ENCODE measurements around the gene OXLD1. TPM values are rescaled to one million over a fixed set of nuclear protein-coding genes. Genes with fewer than 3 reads are reported as not detected.

Gene OXLD1
- total RNA-seq, 1 experiment from 2014 or later = 46.7 TPM

DNA sequence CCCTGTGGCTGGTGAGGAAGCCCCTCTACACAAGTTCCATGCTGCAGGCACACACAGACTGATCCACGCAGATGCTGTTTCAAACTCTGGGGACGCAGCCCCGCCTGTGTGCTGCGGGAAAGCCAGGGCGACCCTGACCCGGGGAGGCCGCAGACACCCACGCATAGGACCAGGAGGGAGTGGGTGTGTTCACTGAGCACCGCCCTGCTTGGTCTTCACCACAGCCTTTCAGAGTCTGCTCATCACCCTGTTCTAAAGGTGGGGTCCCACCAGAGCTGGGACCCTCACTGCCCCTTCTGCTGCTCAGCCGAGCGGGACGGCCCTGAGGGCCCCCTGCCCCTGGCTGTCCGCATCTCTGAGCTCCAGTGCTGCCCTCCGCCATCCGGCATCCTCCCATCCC is 21.9 kb downstream of the OXLD1 start:
- Histone ChIP-seq H3K79me2 (ENCODE audit: low read length) (no peaks in the 10 kb centered on the region), H3K4me2 (ENCODE audit: low read length) (no peak overlapping the region), H3K27ac (ENCODE audit: low read length) (no peak overlapping the region), H3K36me3 (ENCODE audit: low read depth, low read length) (no peaks in the 10 kb centered on the region), H3K27me3 (ENCODE audit: low read length) (no peaks in the 10 kb centered on the region), H3K4me1 (ENCODE audit: insufficient read depth, low read length) (peaks cover 11% of the 10 kb centered on the region), H3K4me3 (ENCODE audit: low read length) (no peak overlapping the region), H3K9ac (ENCODE audit: low read length) (no peak overlapping the region), H3K9me3 (ENCODE audit: low read length) (no peaks in the 10 kb centered on the region), H4K20me1 (ENCODE audit: low read length) (no peaks in the 10 kb centered on the region), H3K9me2 (replicated peaks; ENCODE audit: low read length) (no peaks in the 10 kb centered on the region), H3F3A (ENCODE audit: low read length, unreplicated experiment) (no peaks in the 10 kb centered on the region), H2AFZ (ENCODE audit: low read length) (no peak overlapping the region)
- no TSS peak for BruUV-seq (replicated peaks)
- intact Hi-C loops (cut with micrococcal nuclease) = no loop called here
- CTCF ChIA-PET = no interaction called here
- no peak for ATAC-seq
- no peak for DNase-seq
- TF ChIP-seq EZH2phosphoT487 (IDR thresholded peaks at IDR 0.05; ENCODE audit: borderline replicate concordance, low read length) = no peak
- TF ChIP-seq CTCF (conservative IDR thresholded peaks at IDR 0.05; ENCODE audit: low read depth, low read length) = no peak
- POLR2A ChIA-PET (ENCODE audit: unreplicated experiment) = no interaction called here

DNA sequence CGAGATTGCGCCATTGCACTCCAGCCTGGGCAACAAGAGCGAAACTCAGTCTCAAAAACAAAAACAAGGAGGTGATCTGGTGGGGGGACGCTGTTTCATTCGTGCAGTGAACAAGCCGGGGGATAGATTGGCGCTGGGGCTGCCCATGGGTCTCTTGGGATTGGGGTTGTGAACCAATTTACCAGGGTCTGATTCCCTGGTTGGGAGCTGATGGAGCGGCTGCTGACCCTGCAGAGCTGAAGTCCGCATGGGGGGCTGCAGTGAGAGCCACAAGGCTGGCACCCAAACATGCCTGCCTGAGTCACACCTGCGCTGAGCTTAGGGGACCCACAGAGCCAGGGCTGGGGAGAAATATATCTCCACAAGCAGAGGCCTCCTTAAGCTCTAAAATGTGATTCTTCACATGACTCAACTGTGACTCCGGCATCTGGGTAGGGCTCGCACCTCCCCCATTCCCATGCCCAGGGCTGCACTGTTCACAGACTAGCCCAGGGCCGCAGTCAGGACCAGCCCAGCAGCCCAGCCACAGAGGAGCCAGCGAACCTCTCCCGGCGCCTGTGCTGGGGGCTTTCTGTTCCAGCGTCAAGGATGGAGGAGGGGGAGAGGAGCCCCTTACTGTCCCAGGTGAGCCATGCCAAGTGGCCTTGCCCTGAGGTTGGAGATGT is 24.4 kb downstream of the OXLD1 start:
- BruUV-seq (replicated peaks) = no TSS peak
- Histone ChIP-seq H3K27me3 (ENCODE audit: low read length) (no peaks in the 10 kb centered on the region), H3K9ac (ENCODE audit: low read length) (peak overlapping the region; percentile 46), H3K36me3 (ENCODE audit: low read depth, low read length) (no peaks in the 10 kb centered on the region), H3K4me2 (ENCODE audit: low read length) (peak overlapping the region; percentile 73), H4K20me1 (ENCODE audit: low read length) (no peaks in the 10 kb centered on the region), H2AFZ (ENCODE audit: low read length) (peak overlapping the region; percentile 67), H3K79me2 (ENCODE audit: low read length) (no peaks in the 10 kb centered on the region), H3K4me3 (ENCODE audit: low read length) (peak overlapping the region; percentile 5; the same call in 1 of the 2 replicates), H3F3A (ENCODE audit: low read length, unreplicated experiment) (no peaks in the 10 kb centered on the region), H3K27ac (ENCODE audit: low read length) (peak overlapping the region; percentile 62), H3K4me1 (ENCODE audit: insufficient read depth, low read length) (peaks cover 11% of the 10 kb centered on the region), H3K9me2 (replicated peaks; ENCODE audit: low read length) (no peaks in the 10 kb centered on the region), H3K9me3 (ENCODE audit: low read length) (no peaks in the 10 kb centered on the region)
- TF ChIP-seq EZH2 (IDR thresholded peaks at IDR 0.05; ENCODE audit: low read length, unreplicated experiment) (no peak), CTCF (conservative IDR thresholded peaks at IDR 0.05; ENCODE audit: low read depth, low read length) (no peak), EZH2phosphoT487 (IDR thresholded peaks at IDR 0.05; ENCODE audit: borderline replicate concordance, low read length) (no peak)
- POLR2A ChIA-PET (ENCODE audit: unreplicated experiment) = no interaction called here
- intact Hi-C loops (cut with micrococcal nuclease) = no loop called here
- CTCF ChIA-PET = interaction anchor here (0.6 kb wide), 1 partner anchor 66 kb away, joined by 3 read pairs; no protein-coding TSS in a partner anchor
- peak; percentile 83 for DNase-seq
- ATAC-seq = peak; percentile 99

GRCh38 chr17:81640011-81640410 is 26.4 kb downstream of the OXLD1 start:
- no peak overlapping the region for H3K4me3 ChIP-seq (ENCODE audit: low read length)
- H3K27ac ChIP-seq (ENCODE audit: low read length) = no peak overlapping the region
- no peak overlapping the region for H3K9ac ChIP-seq (ENCODE audit: low read length)
- no peaks in the 10 kb centered on the region for H3K36me3 ChIP-seq (ENCODE audit: low read depth, low read length)
- DNase-seq (no peak), ATAC-seq (no peak)
- no peaks in the 10 kb centered on the region for H3K9me3 ChIP-seq (ENCODE audit: low read length)
- TF ChIP-seq CTCF (conservative IDR thresholded peaks at IDR 0.05; ENCODE audit: low read depth, low read length) = no peak
- TF ChIP-seq EZH2phosphoT487 (IDR thresholded peaks at IDR 0.05; ENCODE audit: borderline replicate concordance, low read length) = no peak
- no peak for TF ChIP-seq EZH2 (IDR thresholded peaks at IDR 0.05; ENCODE audit: low read length, unreplicated experiment)
- intact Hi-C loops (cut with micrococcal nuclease) = no loop called here
- CTCF ChIA-PET = no interaction called here
- H3K27me3 ChIP-seq (ENCODE audit: low read length) = no peaks in the 10 kb centered on the region
- peaks cover 17% of the 10 kb centered on the region for H3K79me2 ChIP-seq (ENCODE audit: low read length)
- H4K20me1 ChIP-seq (ENCODE audit: low read length) = peaks cover 13% of the 10 kb centered on the region
- no peak overlapping the region for H2AFZ ChIP-seq (ENCODE audit: low read length)
- no TSS peak for BruUV-seq (replicated peaks)
- H3K4me2 ChIP-seq (ENCODE audit: low read length) = no peak overlapping the region
- no peaks in the 10 kb centered on the region for H3F3A ChIP-seq (ENCODE audit: low read length, unreplicated experiment)
- no peaks in the 10 kb centered on the region for H3K9me2 ChIP-seq (replicated peaks; ENCODE audit: low read length)
- H3K4me1 ChIP-seq (ENCODE audit: insufficient read depth, low read length) = peaks cover 20% of the 10 kb centered on the region
- POLR2A ChIA-PET (ENCODE audit: unreplicated experiment) = no interaction called here

All from PC-3 (cell line).